Bronchial epithelial cell (primary cell): ENCODE data around the gene RIPK3. TPM values are rescaled to one million over a fixed set of nuclear protein-coding genes. Genes with fewer than 3 reads are reported as not detected.

Source experiments
- DNase-seq: peaks from one replicate; pipeline ENCODE4 v3.0.0-alpha.2; 2010; ENCODE audit warnings: low read depth
- FAIRE-seq: peaks from 2 replicates; lab custom pipeline; 2011; peaks lifted over from hg19 to GRCh38; lab: Jason Lieb, UNC
- H3K27me3 ChIP-seq: 2 replicates; pipeline ENCODE4 v1.5.1; 2011; ENCODE audit warnings: low read length; ENCODE audit not compliant: control insufficient read depth, insufficient read depth
- H3K36me3 ChIP-seq: 2 replicates; pipeline ENCODE4 v1.5.1; 2011; ENCODE audit warnings: low read length; ENCODE audit not compliant: control insufficient read depth, insufficient read depth
- H3K4me3 ChIP-seq: 2 replicates; pipeline ENCODE4 v1.5.1; 2011; ENCODE audit warnings: mild to moderate bottlenecking, low read depth, low read length, control low read depth
- total RNA-seq: library from RNA; depleted of rRNA; stranded (reverse); fragments of >200 nt; gene quantifications from 2 replicates; pipeline ENCODE4 v1.2.1, GENCODE V29; 2014
- TF ChIP-seq, protein P1 (sequence below): IDR thresholded peaks from 2 replicates; pipeline ENCODE4 v1.5.1; 2011; ENCODE audit warnings: mild to moderate bottlenecking, moderate library complexity, low read length, control low read depth, inconsistent platforms; ENCODE audit not compliant: insufficient read depth, severe bottlenecking

RIPK3 gene
- total RNA-seq, 1 donor from 2014 or later = 2.4 TPM

DNA sequence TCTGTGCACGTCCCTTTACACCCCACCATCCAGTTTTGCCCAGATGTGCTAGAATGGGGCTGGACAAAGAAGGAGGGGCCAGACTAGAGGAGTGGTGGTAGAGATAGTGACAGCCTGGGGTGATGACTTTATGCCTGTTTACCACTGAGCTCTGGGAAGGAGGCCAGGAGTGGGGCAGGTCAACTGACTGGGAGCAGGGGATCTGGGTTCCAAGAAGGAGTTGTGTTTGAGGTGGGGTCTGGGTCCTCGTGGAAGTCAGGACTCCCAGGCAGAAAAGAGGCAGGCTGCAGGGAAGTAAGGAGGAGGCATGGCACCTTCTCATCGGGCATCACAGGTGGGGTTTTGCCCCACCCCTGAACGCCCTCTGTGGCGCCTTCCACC lies 29.5 kb downstream of the RIPK3 start:
- no peaks in the 10 kb centered on the region for H3K27me3 ChIP-seq
- DNase-seq (no peak), FAIRE-seq (no peak)
- peak overlapping the region; percentile 28 for H3K4me3 ChIP-seq
- H3K36me3 ChIP-seq = peaks cover 13% of the 10 kb centered on the region
- TF ChIP-seq, protein P1, sequence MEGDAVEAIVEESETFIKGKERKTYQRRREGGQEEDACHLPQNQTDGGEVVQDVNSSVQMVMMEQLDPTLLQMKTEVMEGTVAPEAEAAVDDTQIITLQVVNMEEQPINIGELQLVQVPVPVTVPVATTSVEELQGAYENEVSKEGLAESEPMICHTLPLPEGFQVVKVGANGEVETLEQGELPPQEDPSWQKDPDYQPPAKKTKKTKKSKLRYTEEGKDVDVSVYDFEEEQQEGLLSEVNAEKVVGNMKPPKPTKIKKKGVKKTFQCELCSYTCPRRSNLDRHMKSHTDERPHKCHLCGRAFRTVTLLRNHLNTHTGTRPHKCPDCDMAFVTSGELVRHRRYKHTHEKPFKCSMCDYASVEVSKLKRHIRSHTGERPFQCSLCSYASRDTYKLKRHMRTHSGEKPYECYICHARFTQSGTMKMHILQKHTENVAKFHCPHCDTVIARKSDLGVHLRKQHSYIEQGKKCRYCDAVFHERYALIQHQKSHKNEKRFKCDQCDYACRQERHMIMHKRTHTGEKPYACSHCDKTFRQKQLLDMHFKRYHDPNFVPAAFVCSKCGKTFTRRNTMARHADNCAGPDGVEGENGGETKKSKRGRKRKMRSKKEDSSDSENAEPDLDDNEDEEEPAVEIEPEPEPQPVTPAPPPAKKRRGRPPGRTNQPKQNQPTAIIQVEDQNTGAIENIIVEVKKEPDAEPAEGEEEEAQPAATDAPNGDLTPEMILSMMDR = no peak

DNA sequence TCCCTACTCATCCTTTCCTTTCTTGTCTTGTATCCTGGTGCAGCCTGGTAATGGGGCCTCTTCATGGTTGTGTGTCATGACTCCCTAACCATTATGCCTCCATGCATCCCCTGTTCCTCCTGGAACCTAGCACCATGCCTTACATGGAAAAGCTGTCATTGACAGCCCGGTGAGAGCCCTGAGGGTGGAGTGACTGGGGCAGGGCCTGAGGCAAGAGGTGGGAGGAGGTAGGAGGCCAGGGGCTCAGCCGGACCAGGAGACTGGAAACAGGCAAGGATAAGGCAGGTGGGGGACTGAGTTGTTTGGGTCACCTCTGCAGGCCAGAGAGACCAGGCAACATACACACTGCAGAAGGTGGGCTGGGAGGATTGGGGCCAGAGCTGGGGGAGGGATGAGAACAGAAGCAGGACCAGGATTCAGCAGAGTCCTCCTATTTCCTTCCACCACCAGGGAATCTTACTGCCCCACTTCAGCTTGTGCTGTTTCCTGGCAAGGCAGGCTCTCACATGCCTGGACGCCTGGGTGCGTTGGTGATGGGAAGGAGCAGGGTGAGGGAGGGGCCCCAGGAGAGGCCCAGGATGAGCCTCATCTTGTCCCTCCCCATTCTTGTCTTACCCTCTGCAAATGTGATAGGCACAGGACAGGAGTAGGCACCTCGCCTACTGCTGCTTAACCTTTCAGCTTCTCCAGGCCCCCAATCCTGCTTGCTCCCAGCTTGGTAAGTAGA lies 30.1 kb downstream of the RIPK3 start, which contains the start of gene LTB4R2:
TSS of gene LTB4R2 (plus strand) at position 603 of the 727 bp plus-strand sequence. CDS start 525 bp downstream, outside the sequence.
- FAIRE-seq (peak; percentile 99), DNase-seq (peak; percentile 82)
- peak within 1 kb of the TSS; percentile 28 for H3K4me3 ChIP-seq

DNA sequence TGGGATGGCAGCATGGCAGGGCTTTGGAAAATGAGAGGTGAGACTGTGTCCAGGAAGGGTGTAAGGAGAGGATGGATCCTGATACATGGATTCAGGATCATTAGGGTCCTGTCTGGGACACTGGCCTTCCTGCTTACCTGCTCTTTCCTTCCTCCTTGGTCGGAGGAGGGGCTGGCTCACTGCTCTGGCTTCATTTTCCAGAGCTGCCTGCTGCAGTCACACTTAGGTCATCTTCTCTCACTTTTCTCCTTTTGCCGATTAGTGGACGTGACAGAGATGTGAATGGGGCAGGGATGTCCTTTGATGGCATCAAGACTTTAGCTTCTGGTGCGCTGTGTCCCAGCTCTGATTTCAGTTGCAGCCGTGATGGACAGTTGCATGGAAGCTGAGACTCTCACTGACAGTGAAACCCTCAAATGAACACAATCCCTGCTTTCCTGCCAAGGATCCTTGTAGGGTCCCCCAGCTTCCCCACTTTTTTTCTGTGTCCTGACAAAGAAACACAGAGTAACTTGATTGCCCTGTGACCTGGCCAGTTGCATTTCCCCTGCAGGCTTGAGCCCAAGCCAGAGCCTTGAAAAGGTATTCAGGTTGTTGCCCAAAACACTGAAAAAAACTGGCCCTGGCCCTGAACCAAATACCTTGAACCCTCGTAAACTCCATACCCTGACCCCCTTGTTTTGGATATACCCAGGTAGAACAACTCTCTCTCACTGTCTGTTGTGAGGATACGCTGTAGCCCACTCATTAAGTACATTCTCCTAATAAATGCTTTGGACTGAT lies 31.3 kb downstream of the RIPK3 start:
- Histone ChIP-seq H3K27me3 (no peaks in the 10 kb centered on the region), H3K36me3 (peaks cover 25% of the 10 kb centered on the region), H3K4me3 (no peak overlapping the region)
- no peak for DNase-seq
- TF ChIP-seq, protein P1 = no peak
- FAIRE-seq = peak; percentile 28

More for the DNA sequence above, 30.1 kb downstream of the RIPK3 start, which contains the start of gene LTB4R2:
- H3K27me3 ChIP-seq = no peaks in the 10 kb centered on the region
- TF ChIP-seq, protein P1 = no peak
- H3K36me3 ChIP-seq = peaks cover 16% of the 10 kb centered on the region

- peaks cover 24% of the 10 kb centered on the region for H3K36me3 ChIP-seq
- DNase-seq = peak; percentile 40
- H3K27me3 ChIP-seq = no peaks in the 10 kb centered on the region
- no peak within 1 kb of the TSS for H3K4me3 ChIP-seq
- TF ChIP-seq, protein P1 = peak; percentile 90
- FAIRE-seq = no peak
These were observed 32.0 kb downstream of the RIPK3 start, which contains the start of gene CIDEB for GRCh38 chr14:24307575-24308341. TSS of gene CIDEB (minus strand) at chr14:24307977. CDS start at chr14:24307858, 119 bp downstream.

- no peaks in the 10 kb centered on the region for H3K27me3 ChIP-seq
- DNase-seq (no peak), FAIRE-seq (no peak)
- peaks cover 29% of the 10 kb centered on the region for H3K36me3 ChIP-seq
- no peak overlapping the region for H3K4me3 ChIP-seq
- TF ChIP-seq, protein P1 = no peak
These were observed 32.6 kb downstream of the RIPK3 start for GRCh38 chr14:24307156-24307574.
